ENCODE measurements around the gene TERT. TPM values are rescaled to one million over a fixed set of nuclear protein-coding genes. Genes with fewer than 3 reads are reported as not detected.

TERT gene
- total and polyA plus RNA-seq, 2 donors (not counting 1 experiment from before 2014, with no cell fraction given): 0.24 to 0.39 TPM

DNA sequence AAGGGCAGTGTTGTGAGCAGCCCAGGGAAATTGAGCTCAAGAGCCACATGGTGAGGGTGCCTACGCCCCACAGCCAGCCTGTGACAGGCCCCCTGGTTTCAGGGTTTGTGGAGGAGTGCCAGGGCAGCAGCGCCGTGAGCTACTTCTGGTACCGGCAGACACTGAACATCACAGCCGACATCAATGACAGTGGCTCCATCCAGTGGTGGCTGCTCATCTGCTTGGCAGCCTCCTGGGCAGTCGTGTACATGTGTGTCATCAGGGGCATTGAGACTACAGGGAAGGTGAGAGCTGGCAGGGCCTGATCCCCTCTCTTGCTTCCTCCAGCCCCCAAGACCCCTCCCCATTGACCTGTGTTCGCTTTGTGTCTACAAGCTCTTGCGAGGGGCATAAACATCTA is 59.5 kb downstream of the TERT start:
- no peak overlapping the region for H3K27ac Mint-ChIP-seq
- H3K4me1 Mint-ChIP-seq: no peaks in the 10 kb centered on the region
- Histone ChIP-seq H3K4me3 (ENCODE audit: control extremely low read depth in 1 of 5, extremely low read depth in 1 of 5, insufficient read depth in 1 of 5, low read depth in 2 of 5, low read length in 4 of 5) (no peak overlapping the region), H3K36me3 (replicated peaks in 1 of 2; ENCODE audit: control extremely low read depth in 1 of 2, control insufficient read depth in 1 of 2, extremely low read depth in 1 of 2, insufficient read depth in 2 of 2, low read length in 1 of 2) (no peaks in the 10 kb centered on the region), H3K27ac (ENCODE audit: low read length in 2 of 2) (no peak overlapping the region), H2AFZ (ENCODE audit: insufficient read depth, low read depth, low read length, poor library complexity, severe bottlenecking) (no peak overlapping the region), H3K9ac (ENCODE audit: low read length) (no peak overlapping the region), H4K20me1 (ENCODE audit: control insufficient read depth, insufficient read depth, low read length, poor library complexity, severe bottlenecking) (no peaks in the 10 kb centered on the region), H3K79me2 (ENCODE audit: control insufficient read depth, insufficient read depth, low read length) (no peaks in the 10 kb centered on the region), H3K27me3 (replicated peaks in 1 of 4; ENCODE audit: control extremely low read depth in 1 of 4, control insufficient read depth in 3 of 4, insufficient read depth in 4 of 4, low read length in 3 of 4) (peaks cover 0 to 5% (median 0%) of the 10 kb centered on the region in 4 experiments), H3K9me3 (ENCODE audit: control extremely low read depth in 1 of 3, control insufficient read depth in 2 of 3, insufficient read depth in 1 of 3, low read length in 2 of 3) (peaks cover 0 to 33% (median 16%) of the 10 kb centered on the region in 3 donors), H3K4me1 (ENCODE audit: control insufficient read depth in 2 of 2, insufficient read depth in 2 of 2, low read length in 2 of 2) (no peaks in the 10 kb centered on the region), H3K4me2 (replicated peaks; ENCODE audit: low read depth, low read length, poor library complexity, severe bottlenecking) (no peak overlapping the region)
- intact Hi-C loops (cut with micrococcal nuclease): no loop called here
- ATAC-seq (ENCODE audit: low read depth) (no peak), DNase-seq (no peak)
- POLR2A ChIA-PET: no interaction called here
- no peak overlapping the region for H3K4me3 Mint-ChIP-seq
- WGBS (ENCODE audit: insufficient coverage): 88% methylated on average over 6 of the region's 8 CpGs
- peaks cover 9% of the 10 kb centered on the region for H3K9me3 Mint-ChIP-seq (ENCODE audit: insufficient read depth)
- CTCF ChIA-PET: no interaction called here
- H3K27me3 Mint-ChIP-seq: peaks cover 1% of the 10 kb centered on the region
- TF ChIP-seq EZH2 (IDR thresholded peaks at IDR 0.05; ENCODE audit: borderline replicate concordance, insufficient read depth, low read depth, low read length, poor library complexity, severe bottlenecking): no peak
- TF ChIP-seq, protein P1, sequence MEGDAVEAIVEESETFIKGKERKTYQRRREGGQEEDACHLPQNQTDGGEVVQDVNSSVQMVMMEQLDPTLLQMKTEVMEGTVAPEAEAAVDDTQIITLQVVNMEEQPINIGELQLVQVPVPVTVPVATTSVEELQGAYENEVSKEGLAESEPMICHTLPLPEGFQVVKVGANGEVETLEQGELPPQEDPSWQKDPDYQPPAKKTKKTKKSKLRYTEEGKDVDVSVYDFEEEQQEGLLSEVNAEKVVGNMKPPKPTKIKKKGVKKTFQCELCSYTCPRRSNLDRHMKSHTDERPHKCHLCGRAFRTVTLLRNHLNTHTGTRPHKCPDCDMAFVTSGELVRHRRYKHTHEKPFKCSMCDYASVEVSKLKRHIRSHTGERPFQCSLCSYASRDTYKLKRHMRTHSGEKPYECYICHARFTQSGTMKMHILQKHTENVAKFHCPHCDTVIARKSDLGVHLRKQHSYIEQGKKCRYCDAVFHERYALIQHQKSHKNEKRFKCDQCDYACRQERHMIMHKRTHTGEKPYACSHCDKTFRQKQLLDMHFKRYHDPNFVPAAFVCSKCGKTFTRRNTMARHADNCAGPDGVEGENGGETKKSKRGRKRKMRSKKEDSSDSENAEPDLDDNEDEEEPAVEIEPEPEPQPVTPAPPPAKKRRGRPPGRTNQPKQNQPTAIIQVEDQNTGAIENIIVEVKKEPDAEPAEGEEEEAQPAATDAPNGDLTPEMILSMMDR (IDR thresholded peaks at IDR 0.05): no peak

DNA sequence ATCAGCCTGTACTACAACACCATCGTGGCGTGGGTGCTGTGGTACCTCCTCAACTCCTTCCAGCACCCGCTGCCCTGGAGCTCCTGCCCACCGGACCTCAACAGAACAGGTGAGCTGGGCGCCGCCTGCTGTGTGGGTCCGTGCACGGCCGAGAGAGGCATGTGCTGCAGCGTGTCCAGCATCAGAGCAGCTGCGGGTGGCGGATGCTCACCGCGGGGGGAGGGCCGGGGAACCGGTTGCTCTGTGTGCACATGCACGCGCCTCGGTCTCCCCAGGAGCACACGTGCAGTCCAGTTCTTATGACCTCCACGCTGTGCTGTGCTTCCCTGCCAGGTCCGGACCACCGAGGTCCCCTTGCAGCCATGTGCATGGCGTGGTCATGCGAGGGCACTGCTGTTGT is 62.1 kb downstream of the TERT start:
- CTCF ChIA-PET: no interaction called here
- Mint-ChIP-seq H3K27ac (no peak overlapping the region), H3K9me3 (ENCODE audit: insufficient read depth) (peaks cover 9% of the 10 kb centered on the region), H3K4me1 (no peaks in the 10 kb centered on the region), H3K27me3 (peaks cover 9% of the 10 kb centered on the region), H3K4me3 (no peak overlapping the region)
- Histone ChIP-seq H3K4me1 (ENCODE audit: control insufficient read depth in 2 of 2, insufficient read depth in 2 of 2, low read length in 2 of 2) (no peaks in the 10 kb centered on the region), H3K27ac (ENCODE audit: low read length in 2 of 2) (no peak overlapping the region), H3K36me3 (replicated peaks in 1 of 2; ENCODE audit: control extremely low read depth in 1 of 2, control insufficient read depth in 1 of 2, extremely low read depth in 1 of 2, insufficient read depth in 2 of 2, low read length in 1 of 2) (no peaks in the 10 kb centered on the region), H3K4me3 (ENCODE audit: control extremely low read depth in 1 of 5, extremely low read depth in 1 of 5, insufficient read depth in 1 of 5, low read depth in 2 of 5, low read length in 4 of 5) (no peak overlapping the region), H3K4me2 (replicated peaks; ENCODE audit: low read depth, low read length, poor library complexity, severe bottlenecking) (no peak overlapping the region), H3K27me3 (replicated peaks in 1 of 4; ENCODE audit: control extremely low read depth in 1 of 4, control insufficient read depth in 3 of 4, insufficient read depth in 4 of 4, low read length in 3 of 4) (peaks cover 0 to 7% (median 0%) of the 10 kb centered on the region in 4 experiments), H4K20me1 (ENCODE audit: control insufficient read depth, insufficient read depth, low read length, poor library complexity, severe bottlenecking) (no peaks in the 10 kb centered on the region), H3K79me2 (ENCODE audit: control insufficient read depth, insufficient read depth, low read length) (no peaks in the 10 kb centered on the region), H3K9me3 (ENCODE audit: control extremely low read depth in 1 of 3, control insufficient read depth in 2 of 3, insufficient read depth in 1 of 3, low read length in 2 of 3) (peaks cover 0 to 33% (median 16%) of the 10 kb centered on the region in 3 donors), H2AFZ (ENCODE audit: insufficient read depth, low read depth, low read length, poor library complexity, severe bottlenecking) (no peak overlapping the region), H3K9ac (ENCODE audit: low read length) (no peak overlapping the region)
- 93% methylated on average over 24 of the region's 25 CpGs for WGBS (ENCODE audit: insufficient coverage)
- DNase-seq (no peak), ATAC-seq (ENCODE audit: low read depth) (no peak)
- TF ChIP-seq, protein P1 (IDR thresholded peaks at IDR 0.05): no peak
- TF ChIP-seq EZH2 (IDR thresholded peaks at IDR 0.05; ENCODE audit: borderline replicate concordance, insufficient read depth, low read depth, low read length, poor library complexity, severe bottlenecking): no peak
- POLR2A ChIA-PET: no interaction called here
- intact Hi-C loops (cut with micrococcal nuclease): no loop called here
